HEK293 (cell line): ENCODE data around the gene MGAM2.

ENCODE experiments used
- BCL11A ChIP-seq: fragments of 450-650 bp; formaldehyde crosslinking; IDR thresholded peaks from 2 replicates; pipeline ENCODE4 v1.5.1; 2016; ENCODE audit warnings: low read depth, missing biosample characterization, missing genetic modification characterization
- CTCF ChIP-seq: fragments of 450-650 bp; formaldehyde crosslinking; IDR thresholded peaks from 2 replicates; pipeline ENCODE4 v1.5.1; 2016; ENCODE audit warnings: missing biosample characterization, missing genetic modification characterization
- GLIS2 ChIP-seq: fragments of 450-650 bp; formaldehyde crosslinking; IDR thresholded peaks from 2 replicates; pipeline ENCODE4 v1.5.1; 2016; ENCODE audit warnings: missing biosample characterization, missing genetic modification characterization
- SALL2 ChIP-seq: fragments of 450-650 bp; formaldehyde crosslinking; IDR thresholded peaks from 2 replicates; pipeline ENCODE4 v1.5.0; 2017; ENCODE audit warnings: missing biosample characterization, mild to moderate bottlenecking, missing genetic modification characterization, borderline replicate concordance
- ZFP41 ChIP-seq: fragments of 450-650 bp; formaldehyde crosslinking; IDR thresholded peaks from 2 replicates; pipeline ENCODE4 v1.5.1; 2016; ENCODE audit warnings: missing biosample characterization, missing genetic modification characterization, borderline replicate concordance
- ZNF133 ChIP-seq: fragments of 450-650 bp; formaldehyde crosslinking; IDR thresholded peaks from 2 replicates; pipeline ENCODE4 v1.5.1; 2016; ENCODE audit warnings: missing biosample characterization, missing genetic modification characterization
- ZNF24 ChIP-seq: fragments of 450-650 bp; formaldehyde crosslinking; IDR thresholded peaks from 2 replicates; pipeline ENCODE4 v1.5.1; 2016; ENCODE audit warnings: missing biosample characterization, missing genetic modification characterization
- ZNF274 ChIP-seq, 2 experiments: fragments of 200-500 bp in 1 of 2; fragments of 450-650 bp in 1 of 2; sonication (Bioruptor generic) in 1 of 2; formaldehyde crosslinking in 1 of 2; IDR thresholded peaks; 2 replicates each; pipeline versions ENCODE4 v1.5.1 to v1.6.1; 2014 to 2016; ENCODE audit warnings: borderline replicate concordance in 1 of 2, inconsistent platforms in 1 of 2, low read length in 1 of 2, missing biosample characterization in 1 of 2, missing genetic modification characterization in 1 of 2
- ZNF510 ChIP-seq: fragments of 450-650 bp; formaldehyde crosslinking; IDR thresholded peaks from 2 replicates; pipeline ENCODE4 v1.5.1; 2018; ENCODE audit warnings: mild to moderate bottlenecking, missing genetic modification characterization, missing biosample characterization; ENCODE audit not compliant: insufficient replicate concordance
- ZNF548 ChIP-seq: fragments of 450-650 bp; formaldehyde crosslinking; IDR thresholded peaks from 2 replicates; pipeline ENCODE4 v1.5.1; 2016; ENCODE audit warnings: missing biosample characterization, missing genetic modification characterization
- ZNF624 ChIP-seq: fragments of 450-650 bp; formaldehyde crosslinking; IDR thresholded peaks from 2 replicates; pipeline ENCODE4 v1.5.1; 2017; ENCODE audit warnings: missing biosample characterization, missing genetic modification characterization
- ZNF791 ChIP-seq: fragments of 450-650 bp; formaldehyde crosslinking; IDR thresholded peaks from 2 replicates; pipeline ENCODE4 v1.5.1; 2016; ENCODE audit warnings: missing biosample characterization, missing genetic modification characterization
- TF ChIP-seq, protein P1 (sequence below): fragments of 450-650 bp; formaldehyde crosslinking; IDR thresholded peaks from 2 replicates; pipeline ENCODE4 v1.5.1; 2016; ENCODE audit warnings: missing biosample characterization, missing genetic modification characterization, low read depth

DNA sequence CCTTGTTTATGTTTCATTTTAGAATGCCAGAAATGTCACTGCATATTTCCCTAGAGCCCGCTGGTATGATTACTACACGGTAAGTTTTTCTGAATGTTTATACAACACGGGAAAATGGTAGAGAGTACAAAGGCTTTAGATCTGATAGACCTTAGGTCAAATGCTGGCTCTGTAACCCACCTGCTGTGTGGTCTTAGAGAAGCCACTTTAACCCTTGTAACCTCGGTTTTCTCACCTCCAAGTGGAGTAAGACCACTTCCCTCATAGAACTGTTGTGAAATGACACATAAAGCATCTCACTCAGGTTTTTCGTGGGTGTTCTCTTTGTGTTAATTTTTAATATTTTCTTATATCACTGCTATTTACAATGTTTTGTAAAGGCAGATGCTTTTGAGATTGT, 13.9 kb upstream of the MGAM2 start:
- TF ChIP-seq CTCF (tag by site-specific recombination) (no peak), ZNF133 (tag by site-specific recombination) (no peak), ZNF510 (tag by site-specific recombination) (no peak), ZNF624 (tag by site-specific recombination) (no peak), ZNF24 (tag by site-specific recombination) (no peak), SALL2 (tag by site-specific recombination) (no peak), BCL11A (no peak), ZNF548 (no peak), ZFP41 (tag by site-specific recombination) (no peak), GLIS2 (tag by site-specific recombination) (no peak), ZNF274 (IDR thresholded peaks at IDR 0.05; ENCODE audit: low read length) (no peak), ZNF274 (tag by site-specific recombination; IDR thresholded peaks at IDR 0.05; ENCODE audit: borderline replicate concordance) (no peak), ZNF791 (no peak)
- TF ChIP-seq, protein P1, sequence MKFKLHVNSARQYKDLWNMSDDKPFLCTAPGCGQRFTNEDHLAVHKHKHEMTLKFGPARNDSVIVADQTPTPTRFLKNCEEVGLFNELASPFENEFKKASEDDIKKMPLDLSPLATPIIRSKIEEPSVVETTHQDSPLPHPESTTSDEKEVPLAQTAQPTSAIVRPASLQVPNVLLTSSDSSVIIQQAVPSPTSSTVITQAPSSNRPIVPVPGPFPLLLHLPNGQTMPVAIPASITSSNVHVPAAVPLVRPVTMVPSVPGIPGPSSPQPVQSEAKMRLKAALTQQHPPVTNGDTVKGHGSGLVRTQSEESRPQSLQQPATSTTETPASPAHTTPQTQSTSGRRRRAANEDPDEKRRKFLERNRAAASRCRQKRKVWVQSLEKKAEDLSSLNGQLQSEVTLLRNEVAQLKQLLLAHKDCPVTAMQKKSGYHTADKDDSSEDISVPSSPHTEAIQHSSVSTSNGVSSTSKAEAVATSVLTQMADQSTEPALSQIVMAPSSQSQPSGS (tag by site-specific recombination): no peak
